ENCODE measurements around the gene CAPN1. TPM values are rescaled to one million over a fixed set of nuclear protein-coding genes. Genes with fewer than 3 reads are reported as not detected.

Gene CAPN1
- total and polyA plus RNA-seq, 9 of the 15 experiments (the other 6 are each of a cell fraction or from before 2014, with no cell fraction given), result 3.5 to 199 (median 61.6) TPM

DNA sequence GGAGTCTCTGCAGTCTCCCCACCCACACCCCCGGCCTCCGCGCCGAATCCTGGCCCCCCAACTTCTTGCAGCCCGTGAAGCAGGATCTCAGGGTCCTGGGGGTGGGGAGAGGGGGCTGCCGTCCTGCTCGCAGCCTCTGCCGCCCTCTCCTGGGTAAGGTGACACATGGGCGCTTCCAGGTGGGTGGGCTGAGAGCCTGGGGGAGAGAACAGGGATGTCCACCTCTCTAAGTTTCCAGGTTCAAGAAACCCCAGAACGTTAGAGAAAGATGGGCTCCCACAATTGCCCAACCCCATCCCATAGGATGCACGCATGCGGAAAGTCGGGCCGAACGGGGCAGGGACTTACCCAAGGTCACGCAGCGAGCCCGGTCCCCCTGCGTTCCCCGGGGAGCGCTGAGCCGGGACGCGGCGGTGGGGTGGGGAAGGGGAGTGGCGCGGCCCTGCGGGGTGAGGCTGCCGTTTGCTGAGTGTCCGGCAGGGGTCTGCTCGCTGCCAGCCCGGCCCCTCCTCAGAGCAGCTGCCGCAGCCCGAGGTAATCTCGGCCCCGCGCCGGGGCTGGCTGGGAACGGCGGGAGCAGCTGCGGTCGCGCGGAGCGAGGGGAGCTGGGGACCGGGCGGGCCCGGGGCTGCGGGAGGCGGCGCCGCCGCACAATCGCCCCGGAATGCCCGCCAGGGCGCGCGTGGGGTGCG, 705 bp upstream of the CAPN1 start (continued):
- TF ChIP-seq NR4A1 (CRISPR knock-in tag; IDR thresholded peaks at IDR 0.05), result no peak
- TF ChIP-seq NR4A1 (tag; IDR thresholded peaks at IDR 0.05), result no peak
- TF ChIP-seq TEAD1 (CRISPR knock-in tag; IDR thresholded peaks at IDR 0.05), result peak in 1 of 2 experiments; percentile 37; a peak in 1 of 4 replicates
- TF ChIP-seq LCOR (CRISPR knock-in tag; IDR thresholded peaks at IDR 0.05), result no peak; the same call in 1 of the 2 replicates
- peak; percentile 41 for TF ChIP-seq CCNT2 (IDR thresholded peaks at IDR 0.05; ENCODE audit: borderline replicate concordance, extremely low read depth, insufficient read length, low read depth, low read length)
- TF ChIP-seq, protein P1, sequence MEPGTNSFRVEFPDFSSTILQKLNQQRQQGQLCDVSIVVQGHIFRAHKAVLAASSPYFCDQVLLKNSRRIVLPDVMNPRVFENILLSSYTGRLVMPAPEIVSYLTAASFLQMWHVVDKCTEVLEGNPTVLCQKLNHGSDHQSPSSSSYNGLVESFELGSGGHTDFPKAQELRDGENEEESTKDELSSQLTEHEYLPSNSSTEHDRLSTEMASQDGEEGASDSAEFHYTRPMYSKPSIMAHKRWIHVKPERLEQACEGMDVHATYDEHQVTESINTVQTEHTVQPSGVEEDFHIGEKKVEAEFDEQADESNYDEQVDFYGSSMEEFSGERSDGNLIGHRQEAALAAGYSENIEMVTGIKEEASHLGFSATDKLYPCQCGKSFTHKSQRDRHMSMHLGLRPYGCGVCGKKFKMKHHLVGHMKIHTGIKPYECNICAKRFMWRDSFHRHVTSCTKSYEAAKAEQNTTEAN (CRISPR knock-in tag; IDR thresholded peaks at IDR 0.05), result no peak
- 0 out of 2 replicates have a peak, but pooled peaks have one; percentile 28 for TF ChIP-seq TCF3 (CRISPR knock-in tag; IDR thresholded peaks at IDR 0.05)
- TF ChIP-seq, protein P2, sequence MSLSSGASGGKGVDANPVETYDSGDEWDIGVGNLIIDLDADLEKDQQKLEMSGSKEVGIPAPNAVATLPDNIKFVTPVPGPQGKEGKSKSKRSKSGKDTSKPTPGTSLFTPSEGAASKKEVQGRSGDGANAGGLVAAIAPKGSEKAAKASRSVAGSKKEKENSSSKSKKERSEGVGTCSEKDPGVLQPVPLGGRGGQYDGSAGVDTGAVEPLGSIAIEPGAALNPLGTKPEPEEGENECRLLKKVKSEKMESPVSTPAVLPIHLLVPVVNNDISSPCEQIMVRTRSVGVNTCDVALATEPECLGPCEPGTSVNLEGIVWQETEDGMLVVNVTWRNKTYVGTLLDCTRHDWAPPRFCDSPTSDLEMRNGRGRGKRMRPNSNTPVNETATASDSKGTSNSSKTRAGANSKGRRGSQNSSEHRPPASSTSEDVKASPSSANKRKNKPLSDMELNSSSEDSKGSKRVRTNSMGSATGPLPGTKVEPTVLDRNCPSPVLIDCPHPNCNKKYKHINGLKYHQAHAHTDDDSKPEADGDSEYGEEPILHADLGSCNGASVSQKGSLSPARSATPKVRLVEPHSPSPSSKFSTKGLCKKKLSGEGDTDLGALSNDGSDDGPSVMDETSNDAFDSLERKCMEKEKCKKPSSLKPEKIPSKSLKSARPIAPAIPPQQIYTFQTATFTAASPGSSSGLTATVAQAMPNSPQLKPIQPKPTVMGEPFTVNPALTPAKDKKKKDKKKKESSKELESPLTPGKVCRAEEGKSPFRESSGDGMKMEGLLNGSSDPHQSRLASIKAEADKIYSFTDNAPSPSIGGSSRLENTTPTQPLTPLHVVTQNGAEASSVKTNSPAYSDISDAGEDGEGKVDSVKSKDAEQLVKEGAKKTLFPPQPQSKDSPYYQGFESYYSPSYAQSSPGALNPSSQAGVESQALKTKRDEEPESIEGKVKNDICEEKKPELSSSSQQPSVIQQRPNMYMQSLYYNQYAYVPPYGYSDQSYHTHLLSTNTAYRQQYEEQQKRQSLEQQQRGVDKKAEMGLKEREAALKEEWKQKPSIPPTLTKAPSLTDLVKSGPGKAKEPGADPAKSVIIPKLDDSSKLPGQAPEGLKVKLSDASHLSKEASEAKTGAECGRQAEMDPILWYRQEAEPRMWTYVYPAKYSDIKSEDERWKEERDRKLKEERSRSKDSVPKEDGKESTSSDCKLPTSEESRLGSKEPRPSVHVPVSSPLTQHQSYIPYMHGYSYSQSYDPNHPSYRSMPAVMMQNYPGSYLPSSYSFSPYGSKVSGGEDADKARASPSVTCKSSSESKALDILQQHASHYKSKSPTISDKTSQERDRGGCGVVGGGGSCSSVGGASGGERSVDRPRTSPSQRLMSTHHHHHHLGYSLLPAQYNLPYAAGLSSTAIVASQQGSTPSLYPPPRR (CRISPR knock-in tag; IDR thresholded peaks at IDR 0.05; ENCODE audit: borderline replicate concordance), result 0 out of 2 replicates have a peak, but pooled peaks have one; percentile 13
- peak in 1 of 2 experiments; percentile 72; a peak in 2 of 4 replicates for TF ChIP-seq HDAC1 (IDR thresholded peaks at IDR 0.05)
- TF ChIP-seq, protein P3, sequence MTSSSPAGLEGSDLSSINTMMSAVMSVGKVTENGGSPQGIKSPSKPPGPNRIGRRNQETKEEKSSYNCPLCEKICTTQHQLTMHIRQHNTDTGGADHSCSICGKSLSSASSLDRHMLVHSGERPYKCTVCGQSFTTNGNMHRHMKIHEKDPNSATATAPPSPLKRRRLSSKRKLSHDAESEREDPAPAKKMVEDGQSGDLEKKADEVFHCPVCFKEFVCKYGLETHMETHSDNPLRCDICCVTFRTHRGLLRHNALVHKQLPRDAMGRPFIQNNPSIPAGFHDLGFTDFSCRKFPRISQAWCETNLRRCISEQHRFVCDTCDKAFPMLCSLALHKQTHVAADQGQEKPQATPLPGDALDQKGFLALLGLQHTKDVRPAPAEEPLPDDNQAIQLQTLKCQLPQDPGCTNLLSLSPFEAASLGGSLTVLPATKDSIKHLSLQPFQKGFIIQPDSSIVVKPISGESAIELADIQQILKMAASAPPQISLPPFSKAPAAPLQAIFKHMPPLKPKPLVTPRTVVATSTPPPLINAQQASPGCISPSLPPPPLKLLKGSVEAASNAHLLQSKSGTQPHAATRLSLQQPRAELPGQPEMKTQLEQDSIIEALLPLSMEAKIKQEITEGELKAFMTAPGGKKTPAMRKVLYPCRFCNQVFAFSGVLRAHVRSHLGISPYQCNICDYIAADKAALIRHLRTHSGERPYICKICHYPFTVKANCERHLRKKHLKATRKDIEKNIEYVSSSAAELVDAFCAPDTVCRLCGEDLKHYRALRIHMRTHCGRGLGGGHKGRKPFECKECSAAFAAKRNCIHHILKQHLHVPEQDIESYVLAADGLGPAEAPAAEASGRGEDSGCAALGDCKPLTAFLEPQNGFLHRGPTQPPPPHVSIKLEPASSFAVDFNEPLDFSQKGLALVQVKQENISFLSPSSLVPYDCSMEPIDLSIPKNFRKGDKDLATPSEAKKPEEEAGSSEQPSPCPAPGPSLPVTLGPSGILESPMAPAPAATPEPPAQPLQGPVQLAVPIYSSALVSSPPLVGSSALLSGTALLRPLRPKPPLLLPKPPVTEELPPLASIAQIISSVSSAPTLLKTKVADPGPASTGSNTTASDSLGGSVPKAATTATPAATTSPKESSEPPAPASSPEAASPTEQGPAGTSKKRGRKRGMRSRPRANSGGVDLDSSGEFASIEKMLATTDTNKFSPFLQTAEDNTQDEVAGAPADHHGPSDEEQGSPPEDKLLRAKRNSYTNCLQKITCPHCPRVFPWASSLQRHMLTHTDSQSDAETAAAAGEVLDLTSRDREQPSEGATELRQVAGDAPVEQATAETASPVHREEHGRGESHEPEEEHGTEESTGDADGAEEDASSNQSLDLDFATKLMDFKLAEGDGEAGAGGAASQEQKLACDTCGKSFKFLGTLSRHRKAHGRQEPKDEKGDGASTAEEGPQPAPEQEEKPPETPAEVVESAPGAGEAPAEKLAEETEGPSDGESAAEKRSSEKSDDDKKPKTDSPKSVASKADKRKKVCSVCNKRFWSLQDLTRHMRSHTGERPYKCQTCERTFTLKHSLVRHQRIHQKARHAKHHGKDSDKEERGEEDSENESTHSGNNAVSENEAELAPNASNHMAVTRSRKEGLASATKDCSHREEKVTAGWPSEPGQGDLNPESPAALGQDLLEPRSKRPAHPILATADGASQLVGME (CRISPR knock-in tag; IDR thresholded peaks at IDR 0.05), result no peak
- TF ChIP-seq, protein P4, sequence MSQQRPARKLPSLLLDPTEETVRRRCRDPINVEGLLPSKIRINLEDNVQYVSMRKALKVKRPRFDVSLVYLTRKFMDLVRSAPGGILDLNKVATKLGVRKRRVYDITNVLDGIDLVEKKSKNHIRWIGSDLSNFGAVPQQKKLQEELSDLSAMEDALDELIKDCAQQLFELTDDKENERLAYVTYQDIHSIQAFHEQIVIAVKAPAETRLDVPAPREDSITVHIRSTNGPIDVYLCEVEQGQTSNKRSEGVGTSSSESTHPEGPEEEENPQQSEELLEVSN (IDR thresholded peaks at IDR 0.05; ENCODE audit: borderline replicate concordance in 1 of 2, extremely low read depth in 1 of 2, insufficient read depth in 1 of 2, insufficient read length in 1 of 2, low read depth in 1 of 2, low read length in 1 of 2, poor library complexity in 1 of 2, severe bottlenecking in 1 of 2), result peak; percentile 21 to 63
- no peak for TF ChIP-seq ZNF764 (CRISPR knock-in tag; IDR thresholded peaks at IDR 0.05; ENCODE audit: low read depth)

Data from K562 (cell line).